Tibial nerve (tissue), 4 donors: ENCODE measurements around the gene MLLT6. TPM values are rescaled to one million over a fixed set of nuclear protein-coding genes. Genes with fewer than 3 reads are reported as not detected.

Experiments
- DNase-seq, 2 donors: peaks; one replicate each; pipeline ENCODE4 v3.0.0-alpha.2; 2019; ENCODE audit warnings: low spot score in 2 of 2
- H3K27ac ChIP-seq, 4 donors: fragments of 200-600 bp; sonication (generic) in 3 of 4; one replicate each; pipeline ENCODE4 v1.5.1; 2017 to 2019; ENCODE audit warnings: mild to moderate bottlenecking in 1 of 4
- H3K27me3 ChIP-seq, 2 donors: fragments of 200-600 bp; sonication (generic) in 1 of 2; one replicate each; pipeline versions ENCODE4 v1.5.1 to v1.6.0; 2017 to 2019
- H3K36me3 ChIP-seq, 3 donors: fragments of 200-600 bp; sonication (generic); one replicate each; pipeline ENCODE4 v1.5.1; 2018 to 2019
- H3K4me1 ChIP-seq, 4 donors: fragments of 200-600 bp; sonication (generic) in 3 of 4; one replicate each; pipeline ENCODE4 v1.5.1; 2017 to 2019
- H3K4me3 ChIP-seq, 4 donors: fragments of 200-600 bp; sonication (generic) in 3 of 4; one replicate each; pipeline ENCODE4 v1.5.1; 2017 to 2019; ENCODE audit warnings: mild to moderate bottlenecking in 1 of 4, moderate library complexity in 1 of 4
- H3K9me3 ChIP-seq, 4 donors: fragments of 200-600 bp; sonication (generic) in 3 of 4; one replicate each; pipeline ENCODE4 v1.5.1; 2017 to 2019
- EP300 ChIP-seq, 2 donors: sonication (generic); formaldehyde crosslinking; IDR thresholded peaks; one replicate each; pipeline ENCODE4 v1.6.1; 2017; ENCODE audit warnings: antibody characterized with exemption in 2 of 2, mild to moderate bottlenecking in 1 of 2
- POLR2A ChIP-seq, 2 donors: fragments of 450-650 bp; IDR thresholded peaks; one replicate each; pipeline ENCODE4 v1.6.1; 2017; ENCODE audit warnings: antibody characterized with exemption in 2 of 2, mild to moderate bottlenecking in 2 of 2, moderate library complexity in 2 of 2
- whole genome bisulfite sequencing, 2 donors: methylation state at CpG; one replicate each; pipeline ENCODE4 v1.1.5; 2018; 5-methylcytosine and 5-hydroxymethylcytosine counted together
- total RNA-seq, 4 donors: library from RNA; depleted of rRNA; stranded (reverse); fragments of >200 nt; gene quantifications; one replicate each; pipeline ENCODE4 v1.1.0, GENCODE V29; 2016
- TF ChIP-seq, protein P1 (sequence below), 5 experiments: fragments of 200-600 bp in 3 of 5; fragments of 450-650 bp in 2 of 5; sonication (generic) in 3 of 5; IDR thresholded peaks; one replicate each; pipeline ENCODE4 v1.5.1; 2016 to 2019; ENCODE audit warnings: antibody characterized with exemption in 5 of 5, mild to moderate bottlenecking in 3 of 5, moderate library complexity in 2 of 5

The MLLT6 gene
- total RNA-seq = 100 to 1,000 TPM in 2 of 4 donors, 10 to 100 TPM in 2; 83.9 to 185 (median 116) TPM

DNA sequence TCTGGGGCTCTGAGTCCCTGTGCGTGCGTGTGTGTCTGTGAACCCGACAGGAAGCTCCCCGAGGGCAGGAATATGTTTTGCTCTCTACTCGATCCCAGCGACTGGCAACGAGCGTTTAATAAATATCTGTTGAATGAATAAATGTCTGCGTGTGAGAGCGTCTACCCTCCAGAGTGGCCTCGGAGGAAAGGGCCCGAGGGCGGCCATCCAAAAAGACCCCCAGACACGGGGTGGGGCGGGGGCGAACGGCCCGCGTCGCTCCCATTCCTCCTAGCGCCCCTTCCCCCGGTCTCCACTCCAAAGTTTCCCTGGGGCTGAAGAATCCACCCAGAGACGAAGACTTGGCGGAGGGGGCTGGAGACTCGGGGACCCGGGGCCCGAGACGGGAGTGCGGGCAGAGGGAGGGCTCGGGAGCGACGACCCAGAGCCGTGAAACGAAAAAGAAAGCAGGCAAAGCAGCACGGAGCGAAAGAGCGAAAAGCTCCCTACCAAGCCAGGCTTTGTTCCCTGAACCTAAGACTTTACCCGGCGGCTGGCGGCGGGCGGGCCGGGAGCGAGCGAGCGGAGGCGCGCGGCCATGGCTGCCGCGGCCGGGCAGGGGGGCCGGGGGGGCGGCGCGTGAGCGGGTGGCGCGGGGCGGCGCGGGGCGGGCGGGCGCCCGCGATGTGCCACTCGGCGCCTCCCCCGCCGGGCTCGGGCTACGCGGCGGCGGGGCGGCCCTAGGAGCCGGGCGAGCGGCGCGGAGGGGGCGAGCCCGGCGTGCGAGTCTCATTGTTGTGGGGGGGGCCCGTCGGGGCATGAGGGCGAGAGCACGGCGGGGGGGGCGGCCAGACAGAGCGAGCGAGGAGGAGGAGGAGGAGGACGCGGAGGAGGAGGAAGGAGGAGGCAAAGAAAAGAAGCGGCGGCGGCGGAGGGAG, at the start of gene MLLT6:
Gene MLLT6, plus strand, starts transcription at position 668 of the 917 bp plus-strand sequence. CDS start 360 bp downstream, outside the sequence.
- TF ChIP-seq EP300 (IDR thresholded peaks at IDR 0.05) (peak in 1 of 2 donors; percentile 59), POLR2A (IDR thresholded peaks at IDR 0.05) (peak in 1 of 2 donors; percentile 45)
- TF ChIP-seq, protein P1, sequence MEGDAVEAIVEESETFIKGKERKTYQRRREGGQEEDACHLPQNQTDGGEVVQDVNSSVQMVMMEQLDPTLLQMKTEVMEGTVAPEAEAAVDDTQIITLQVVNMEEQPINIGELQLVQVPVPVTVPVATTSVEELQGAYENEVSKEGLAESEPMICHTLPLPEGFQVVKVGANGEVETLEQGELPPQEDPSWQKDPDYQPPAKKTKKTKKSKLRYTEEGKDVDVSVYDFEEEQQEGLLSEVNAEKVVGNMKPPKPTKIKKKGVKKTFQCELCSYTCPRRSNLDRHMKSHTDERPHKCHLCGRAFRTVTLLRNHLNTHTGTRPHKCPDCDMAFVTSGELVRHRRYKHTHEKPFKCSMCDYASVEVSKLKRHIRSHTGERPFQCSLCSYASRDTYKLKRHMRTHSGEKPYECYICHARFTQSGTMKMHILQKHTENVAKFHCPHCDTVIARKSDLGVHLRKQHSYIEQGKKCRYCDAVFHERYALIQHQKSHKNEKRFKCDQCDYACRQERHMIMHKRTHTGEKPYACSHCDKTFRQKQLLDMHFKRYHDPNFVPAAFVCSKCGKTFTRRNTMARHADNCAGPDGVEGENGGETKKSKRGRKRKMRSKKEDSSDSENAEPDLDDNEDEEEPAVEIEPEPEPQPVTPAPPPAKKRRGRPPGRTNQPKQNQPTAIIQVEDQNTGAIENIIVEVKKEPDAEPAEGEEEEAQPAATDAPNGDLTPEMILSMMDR (IDR thresholded peaks at IDR 0.05) = no peak
- WGBS, 2 donors = 0 to 1% methylated on average over 49 to 59 of the region's 100 CpGs
- H3K36me3 ChIP-seq = peaks cover 0 to 23% (median 0%) of the 10 kb centered on the region in 3 donors
- no peaks in the 10 kb centered on the region for H3K9me3 ChIP-seq
- peak; percentile 72 for DNase-seq
- H3K27ac ChIP-seq = peak within 1 kb of the TSS; percentile 92 to 98 (median 97)
- H3K4me3 ChIP-seq = peak within 1 kb of the TSS; percentile 66 to 92 (median 83)
- H3K4me1 ChIP-seq = peaks cover 0 to 51% (median 21%) of the 10 kb centered on the region in 4 donors
- no peaks in the 10 kb centered on the region for H3K27me3 ChIP-seq

DNA sequence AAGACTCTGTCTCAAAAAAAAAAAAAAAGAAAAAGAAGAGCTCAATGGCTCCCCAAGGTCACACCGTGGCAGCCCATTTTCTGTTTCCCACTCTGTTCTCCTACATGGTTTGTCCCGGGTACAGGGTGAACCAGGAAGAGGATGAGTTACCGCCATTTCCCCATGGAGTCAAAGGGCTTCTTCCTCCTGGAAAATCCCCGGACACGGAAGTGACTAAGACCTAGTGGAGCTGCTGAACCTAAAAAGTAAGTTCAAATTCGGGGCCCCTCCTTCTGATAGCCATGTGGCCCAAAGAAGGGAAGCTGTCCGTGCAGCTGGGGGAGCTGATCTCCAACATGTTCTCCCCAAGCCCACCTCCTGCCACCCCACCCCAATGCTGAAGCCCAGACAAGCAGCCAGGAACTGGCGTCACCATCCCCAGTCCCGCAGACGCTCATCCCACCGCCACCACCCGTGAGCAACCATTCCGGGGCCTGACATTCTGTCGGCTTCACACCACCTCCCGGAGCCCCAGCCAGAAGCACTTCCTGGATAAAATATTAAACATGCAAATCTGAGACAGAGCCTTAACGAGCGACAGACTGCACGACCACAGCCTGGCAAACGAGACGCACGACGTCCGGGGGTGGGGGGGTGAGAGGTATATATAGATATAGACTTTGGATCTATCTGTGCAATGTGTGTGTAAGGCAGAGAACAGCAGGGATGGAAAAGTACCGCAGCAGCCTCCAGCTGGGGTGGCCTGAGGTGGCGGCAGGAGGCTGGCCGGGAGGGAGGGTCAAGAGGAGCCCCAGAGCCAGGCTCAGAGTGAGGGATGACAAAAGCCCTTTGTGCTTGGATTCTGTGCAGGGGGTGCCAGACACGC, 47.9 kb upstream of the MLLT6 start:
- Histone ChIP-seq H3K4me1 (peaks cover 0 to 14% (median 0%) of the 10 kb centered on the region in 4 donors), H3K27me3 (peaks cover 0 to 59% of the 10 kb centered on the region in 2 donors), H3K4me3 (no peak overlapping the region), H3K36me3 (no peaks in the 10 kb centered on the region), H3K27ac (no peak overlapping the region), H3K9me3 (no peaks in the 10 kb centered on the region)
- TF ChIP-seq, protein P1 (IDR thresholded peaks at IDR 0.05) = no peak
- TF ChIP-seq EP300 (IDR thresholded peaks at IDR 0.05) (no peak), POLR2A (IDR thresholded peaks at IDR 0.05) (no peak)
- no peak for DNase-seq
- WGBS, 2 donors = 41 to 60% methylated on average over 27 of the region's 27 CpGs

DNA sequence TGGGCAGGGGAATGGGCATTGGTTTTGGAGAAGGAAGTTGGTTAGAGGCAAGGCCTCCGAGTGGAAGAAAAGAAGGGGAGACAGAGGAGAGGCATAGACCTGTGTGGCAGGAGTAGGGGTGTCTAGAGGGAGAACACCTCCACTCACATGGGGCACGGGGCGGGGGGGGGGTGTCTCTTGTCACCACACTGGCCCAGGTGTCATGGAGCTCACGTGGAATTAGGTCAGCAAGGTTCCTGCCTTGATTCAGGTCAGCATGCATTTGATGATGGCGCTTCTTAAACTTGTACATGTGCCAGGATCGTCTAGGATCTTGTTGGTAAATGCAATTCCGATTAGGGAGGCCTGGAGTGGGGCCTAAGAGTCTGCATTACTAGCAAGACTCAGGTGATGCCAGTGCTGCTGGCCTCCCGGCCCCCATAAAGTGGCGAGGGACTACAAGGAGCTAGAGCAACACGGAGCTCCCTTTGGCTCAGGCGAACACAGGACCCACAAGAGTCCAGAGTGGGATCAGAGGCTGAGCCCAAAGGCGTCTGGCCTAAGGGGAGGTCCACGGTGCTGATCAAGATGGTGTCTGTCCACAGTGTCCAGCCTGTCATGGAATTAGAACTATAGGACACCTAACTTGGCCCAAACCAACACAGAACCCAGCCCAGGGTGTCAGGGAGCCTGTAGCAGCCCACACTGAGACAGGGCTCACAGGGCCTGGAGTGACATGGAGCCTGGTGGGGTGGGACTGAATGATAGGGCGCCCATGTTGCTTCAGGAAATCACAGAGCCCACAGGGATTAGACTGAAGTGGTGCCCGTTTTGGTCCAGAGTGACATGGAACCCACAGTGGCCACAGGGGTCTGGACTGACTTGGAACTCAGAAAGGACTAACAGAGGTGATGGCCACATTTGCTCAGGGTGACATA, 47.0 kb upstream of the MLLT6 start:
- Histone ChIP-seq H3K4me3 (no peak overlapping the region), H3K27ac (no peak overlapping the region), H3K4me1 (peaks cover 0 to 14% (median 0%) of the 10 kb centered on the region in 4 donors), H3K9me3 (no peaks in the 10 kb centered on the region), H3K36me3 (no peaks in the 10 kb centered on the region), H3K27me3 (peaks cover 0 to 59% of the 10 kb centered on the region in 2 donors)
- DNase-seq = no peak
- TF ChIP-seq EP300 (IDR thresholded peaks at IDR 0.05) (no peak), POLR2A (IDR thresholded peaks at IDR 0.05) (no peak)
- WGBS, 2 donors = 78 to 83% methylated on average over 15 of the region's 15 CpGs

DNA sequence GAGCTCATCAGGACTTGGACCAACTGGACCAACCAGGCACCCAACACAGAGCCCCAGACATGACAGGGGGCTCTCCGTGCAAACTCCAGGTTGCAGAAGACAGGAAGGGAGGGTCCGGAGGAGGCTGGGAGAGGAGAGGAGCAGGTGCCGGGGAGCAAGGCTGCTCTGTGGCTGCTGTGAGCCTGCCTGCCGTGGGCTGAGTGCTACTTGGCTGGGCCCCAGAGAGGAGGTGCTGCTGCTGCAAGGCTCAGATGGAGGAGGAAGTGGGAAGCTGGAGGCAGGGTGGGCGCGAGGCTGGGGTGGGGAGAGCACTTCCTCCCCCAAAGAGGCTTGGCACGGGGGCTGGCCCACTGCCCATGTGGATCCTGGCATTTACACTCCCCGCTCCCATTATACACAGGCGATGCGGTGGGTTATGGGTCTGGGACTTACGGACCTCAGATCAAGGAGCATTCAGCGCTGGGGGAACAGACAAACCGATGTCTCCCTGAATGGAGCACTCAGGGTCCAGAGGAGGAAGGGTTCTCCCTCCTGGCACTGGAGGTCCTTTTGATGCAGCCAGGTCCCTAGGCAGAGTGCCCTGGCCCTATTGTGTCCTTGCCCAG, 46.2 kb upstream of the MLLT6 start:
- H3K27ac ChIP-seq = no peak overlapping the region
- no peak overlapping the region for H3K4me3 ChIP-seq
- WGBS, 2 donors = 27 to 37% methylated on average over 13 of the region's 13 CpGs
- H3K36me3 ChIP-seq = no peaks in the 10 kb centered on the region
- TF ChIP-seq EP300 (IDR thresholded peaks at IDR 0.05) (no peak), POLR2A (IDR thresholded peaks at IDR 0.05) (no peak)
- TF ChIP-seq, protein P1 (IDR thresholded peaks at IDR 0.05) = no peak
- peaks cover 0 to 55% of the 10 kb centered on the region in 2 donors for H3K27me3 ChIP-seq
- DNase-seq = no peak
- H3K4me1 ChIP-seq = peaks cover 0 to 14% (median 0%) of the 10 kb centered on the region in 4 donors
- no peaks in the 10 kb centered on the region for H3K9me3 ChIP-seq
